ENCODE results near the gene PPCDC.
A peak's percentile ranks its signal among the peaks of the same experiment; 100 is the strongest.

PPCDC gene

DNA sequence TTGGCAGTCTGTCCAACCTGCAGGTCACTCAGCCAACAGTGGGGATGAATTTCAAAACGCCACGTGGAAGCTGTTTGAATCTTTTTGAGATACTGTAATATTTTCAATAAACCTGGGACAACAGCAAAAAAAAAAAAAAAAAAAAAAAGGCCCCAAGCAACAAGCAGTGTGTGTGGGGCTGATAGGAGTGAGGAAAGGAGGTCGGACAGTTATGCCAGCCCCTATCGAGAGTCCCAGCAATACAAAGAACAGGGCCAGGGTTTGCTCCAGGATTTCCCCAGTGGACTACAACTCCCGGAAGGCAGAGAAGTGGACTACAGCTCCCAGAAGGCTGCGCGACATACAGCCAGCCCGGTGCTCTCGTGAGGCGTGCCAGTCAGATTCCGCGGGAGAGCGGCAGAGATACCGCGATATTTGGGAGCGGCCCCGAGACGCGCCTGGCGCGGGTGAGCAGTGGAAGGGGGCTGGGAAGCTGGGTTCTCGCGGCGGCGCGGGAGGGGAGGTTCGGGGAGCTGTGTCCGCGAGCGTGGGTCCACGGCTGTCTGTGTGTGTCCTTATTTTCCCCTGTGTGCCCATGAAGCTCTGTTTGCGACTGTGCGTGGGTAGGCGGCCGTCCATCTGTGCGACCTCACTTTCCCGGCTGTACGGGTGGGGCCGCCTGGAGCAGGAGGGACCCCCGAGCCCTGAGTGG lies at the start of gene PPCDC:
PPCDC (plus strand) TSS at position 410 of the 691 bp plus-strand sequence. CDS start 4,729 bp downstream, outside the sequence.
- Histone ChIP-seq H3K27me3 (ENCODE audit: low read depth) (no peaks in the 10 kb centered on the region), H3K36me3 (replicated peaks) (peaks cover 10% of the 10 kb centered on the region), H3K4me1 (peaks cover 5% of the 10 kb centered on the region), H3K9me3 (no peaks in the 10 kb centered on the region; the same call in 1 of the 2 replicates), H3K4me3 (peak within 1 kb of the TSS; percentile 96)
- in situ Hi-C loops (cut with MboI; ENCODE audit: low sequenced_read_pairs) = loop anchor here (10.0 kb wide), 1 partner anchor 661 kb away; no protein-coding TSS in a partner anchor
- peak; percentile 100 for DNase-seq (ENCODE audit: low spot score in 2 of 2)

DNA sequence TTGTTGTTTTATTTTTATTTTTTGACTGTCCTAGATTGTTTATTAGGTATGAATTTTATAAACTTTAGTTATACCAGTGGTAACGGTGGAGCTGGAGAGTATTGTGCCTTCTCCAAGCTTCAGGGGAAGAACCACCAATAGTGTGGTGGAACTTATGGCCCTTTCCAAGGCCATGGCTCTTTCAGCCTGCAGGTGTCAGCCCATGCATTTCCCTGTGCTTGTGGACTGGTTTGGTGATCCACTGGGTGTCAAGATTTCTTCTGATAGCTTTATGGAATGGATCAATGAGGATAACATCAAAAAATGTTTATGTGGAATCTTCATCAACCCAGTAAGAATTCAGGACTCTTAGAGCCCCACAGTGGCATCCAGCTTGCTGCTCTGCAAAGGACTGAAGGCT lies 47.2 kb upstream of the PPCDC start:
- H3K9me3 ChIP-seq = peaks cover 2% of the 10 kb centered on the region; the same call in 1 of the 2 replicates
- DNase-seq (ENCODE audit: low spot score in 2 of 2) = no peak
- no peak overlapping the region for H3K4me3 ChIP-seq
- no peaks in the 10 kb centered on the region for H3K4me1 ChIP-seq
- no peaks in the 10 kb centered on the region for H3K36me3 ChIP-seq (replicated peaks)
- in situ Hi-C loops (cut with MboI; ENCODE audit: low sequenced_read_pairs) = no loop called here
- peaks cover 40% of the 10 kb centered on the region for H3K27me3 ChIP-seq (ENCODE audit: low read depth)

DNA sequence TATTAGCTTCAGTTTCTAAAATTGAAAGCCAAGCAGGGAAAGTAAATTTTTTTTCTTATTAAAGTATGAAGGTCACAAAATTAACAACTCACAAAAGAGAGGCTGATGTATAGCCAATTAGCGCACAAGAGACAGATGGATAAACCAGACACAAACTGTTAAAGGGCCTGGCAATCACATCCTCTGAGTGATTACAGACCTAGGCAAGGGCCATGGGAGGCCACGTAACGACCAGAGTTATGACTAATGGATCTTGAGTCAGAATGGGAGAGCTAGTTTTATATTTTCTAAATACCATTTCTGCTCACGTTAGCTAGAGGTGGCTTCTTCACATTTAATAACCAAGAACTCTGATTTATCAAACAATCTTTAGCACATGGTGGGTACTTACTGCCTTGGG lies 45.8 kb upstream of the PPCDC start:
- no peak for DNase-seq (ENCODE audit: low spot score in 2 of 2)
- in situ Hi-C loops (cut with MboI; ENCODE audit: low sequenced_read_pairs) = no loop called here
- Histone ChIP-seq H3K36me3 (replicated peaks) (no peaks in the 10 kb centered on the region), H3K27me3 (ENCODE audit: low read depth) (peaks cover 40% of the 10 kb centered on the region), H3K4me1 (peaks cover 3% of the 10 kb centered on the region; the same call in 1 of the 2 replicates), H3K9me3 (peaks cover 2% of the 10 kb centered on the region; the same call in 1 of the 2 replicates), H3K4me3 (no peak overlapping the region)

GRCh38 chr15:74978077-74978476 lies 45.3 kb upstream of the PPCDC start:
- DNase-seq (ENCODE audit: low spot score in 2 of 2) = no peak
- Histone ChIP-seq H3K36me3 (replicated peaks) (no peaks in the 10 kb centered on the region), H3K4me3 (no peak overlapping the region), H3K4me1 (peaks cover 3% of the 10 kb centered on the region; the same call in 1 of the 2 replicates), H3K9me3 (no peaks in the 10 kb centered on the region; the same call in 1 of the 2 replicates), H3K27me3 (ENCODE audit: low read depth) (peaks cover 40% of the 10 kb centered on the region)
- in situ Hi-C loops (cut with MboI; ENCODE audit: low sequenced_read_pairs) = no loop called here

- Histone ChIP-seq H3K4me1 (peaks cover 3% of the 10 kb centered on the region; the same call in 1 of the 2 replicates), H3K4me3 (no peak overlapping the region), H3K27me3 (ENCODE audit: low read depth) (peaks cover 38% of the 10 kb centered on the region), H3K9me3 (no peaks in the 10 kb centered on the region; the same call in 1 of the 2 replicates), H3K36me3 (replicated peaks) (no peaks in the 10 kb centered on the region)
- no peak for DNase-seq (ENCODE audit: low spot score in 2 of 2)
- in situ Hi-C loops (cut with MboI; ENCODE audit: low sequenced_read_pairs) = no loop called here
These were observed 44.9 kb upstream of the PPCDC start for GRCh38 chr15:74978503-74978902.

DNA sequence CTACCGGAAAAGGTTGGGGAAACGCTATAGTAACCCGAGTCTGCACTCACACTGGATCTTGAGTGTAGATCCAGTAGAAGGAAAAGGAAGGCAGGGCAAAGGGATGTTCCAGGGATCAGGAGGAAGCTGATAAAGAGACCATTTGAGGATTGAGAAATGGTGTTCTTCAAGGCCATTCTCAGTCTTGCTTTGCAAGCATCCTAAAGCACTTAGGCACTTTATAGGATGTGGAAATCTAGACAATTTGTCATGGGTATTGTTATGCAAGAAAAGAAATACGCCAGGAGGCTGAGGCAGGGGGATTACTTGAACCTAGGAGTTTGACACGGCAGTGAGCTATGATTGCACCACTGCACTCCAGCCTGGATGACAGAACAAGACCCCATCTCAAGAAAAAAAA lies 41.2 kb upstream of the PPCDC start:
- DNase-seq (ENCODE audit: low spot score in 2 of 2) = peak; percentile 52 to 67
- Histone ChIP-seq H3K4me3 (no peak overlapping the region), H3K9me3 (no peaks in the 10 kb centered on the region), H3K36me3 (replicated peaks) (no peaks in the 10 kb centered on the region), H3K27me3 (ENCODE audit: low read depth) (peaks cover 46% of the 10 kb centered on the region), H3K4me1 (peaks cover 3% of the 10 kb centered on the region; the same call in 1 of the 2 replicates)
- in situ Hi-C loops (cut with MboI; ENCODE audit: low sequenced_read_pairs) = no loop called here

- Histone ChIP-seq H3K9me3 (no peaks in the 10 kb centered on the region), H3K4me3 (no peak overlapping the region), H3K27me3 (ENCODE audit: low read depth) (peaks cover 41% of the 10 kb centered on the region), H3K4me1 (peaks cover 3% of the 10 kb centered on the region; the same call in 1 of the 2 replicates), H3K36me3 (replicated peaks) (no peaks in the 10 kb centered on the region)
- no peak for DNase-seq (ENCODE audit: low spot score in 2 of 2)
- in situ Hi-C loops (cut with MboI; ENCODE audit: low sequenced_read_pairs) = no loop called here
These were observed 39.6 kb upstream of the PPCDC start for GRCh38 chr15:74983725-74984231.

GRCh38 chr15:74988007-74988800 lies 35.2 kb upstream of the PPCDC start:
- in situ Hi-C loops (cut with MboI; ENCODE audit: low sequenced_read_pairs) = no loop called here
- peak; percentile 71 to 85 for DNase-seq (ENCODE audit: low spot score in 2 of 2)

DNA sequence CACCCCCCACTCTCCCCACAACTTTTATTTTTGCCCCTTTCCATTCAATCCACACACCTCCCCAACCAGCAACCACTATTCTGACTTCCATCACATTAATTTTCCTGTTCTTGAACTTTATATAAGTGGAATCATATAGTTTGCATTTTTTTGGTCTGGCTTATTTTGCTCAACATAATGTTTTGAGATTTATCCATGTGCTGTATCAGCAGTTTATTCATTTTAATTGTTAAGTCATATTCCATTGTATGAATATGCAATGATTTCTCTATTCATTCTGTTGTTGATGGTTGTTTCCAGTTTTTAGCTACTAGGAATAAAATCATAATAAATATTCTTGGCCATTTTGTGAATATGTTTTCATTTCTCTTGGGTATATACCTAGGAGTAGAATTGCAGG lies 33.9 kb upstream of the PPCDC start:
- DNase-seq (ENCODE audit: low spot score in 2 of 2) = no peak
- Histone ChIP-seq H3K4me3 (no peak overlapping the region), H3K9me3 (no peaks in the 10 kb centered on the region), H3K36me3 (replicated peaks) (no peaks in the 10 kb centered on the region), H3K27me3 (ENCODE audit: low read depth) (peaks cover 12% of the 10 kb centered on the region), H3K4me1 (no peaks in the 10 kb centered on the region)
- in situ Hi-C loops (cut with MboI; ENCODE audit: low sequenced_read_pairs) = no loop called here

More at GRCh38 chr15:74988007-74988800, 35.2 kb upstream of the PPCDC start:
- Histone ChIP-seq H3K4me1 (no peaks in the 10 kb centered on the region), H3K27me3 (ENCODE audit: low read depth) (peaks cover 22% of the 10 kb centered on the region), H3K36me3 (replicated peaks) (no peaks in the 10 kb centered on the region), H3K9me3 (no peaks in the 10 kb centered on the region), H3K4me3 (no peak overlapping the region)

GRCh38 chr15:74992619-74993018 lies 30.8 kb upstream of the PPCDC start:
- Histone ChIP-seq H3K36me3 (replicated peaks) (no peaks in the 10 kb centered on the region), H3K4me3 (no peak overlapping the region), H3K27me3 (ENCODE audit: low read depth) (peaks cover 2% of the 10 kb centered on the region), H3K9me3 (no peaks in the 10 kb centered on the region; the same call in 1 of the 2 replicates), H3K4me1 (peaks cover 5% of the 10 kb centered on the region)
- in situ Hi-C loops (cut with MboI; ENCODE audit: low sequenced_read_pairs) = no loop called here
- DNase-seq (ENCODE audit: low spot score in 2 of 2) = no peak

- in situ Hi-C loops (cut with MboI; ENCODE audit: low sequenced_read_pairs) = no loop called here
- peaks cover 5% of the 10 kb centered on the region for H3K4me1 ChIP-seq
- no peak overlapping the region for H3K4me3 ChIP-seq
- DNase-seq (ENCODE audit: low spot score in 2 of 2) = no peak
- H3K27me3 ChIP-seq (ENCODE audit: low read depth) = peaks cover 2% of the 10 kb centered on the region
- H3K36me3 ChIP-seq (replicated peaks) = no peaks in the 10 kb centered on the region
- H3K9me3 ChIP-seq = no peaks in the 10 kb centered on the region; the same call in 1 of the 2 replicates
These were observed 29.2 kb upstream of the PPCDC start for GRCh38 chr15:74994236-74994635.

DNA sequence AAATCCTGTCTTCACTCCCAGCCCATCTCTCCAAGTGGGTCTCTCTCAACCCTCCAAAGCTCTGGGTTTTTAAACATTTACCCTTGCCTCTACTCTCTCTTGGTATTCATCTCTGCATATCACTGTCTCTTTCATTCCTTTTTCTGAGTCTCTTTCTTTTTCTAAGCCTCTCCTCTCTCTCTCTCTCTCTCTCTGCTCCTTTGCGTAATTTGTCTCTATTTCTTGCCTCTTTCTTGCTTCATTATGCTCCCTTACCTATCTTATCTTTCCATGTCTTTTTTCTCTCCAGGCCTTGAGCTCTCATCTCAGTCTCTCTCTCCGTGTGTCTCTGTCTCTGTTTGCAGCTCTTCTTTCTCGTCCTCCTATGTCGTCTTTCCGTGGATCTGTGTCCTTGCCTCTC lies 28.7 kb upstream of the PPCDC start:
- Histone ChIP-seq H3K4me3 (no peak overlapping the region; the same call in 1 of the 2 replicates), H3K4me1 (peaks cover 5% of the 10 kb centered on the region), H3K27me3 (ENCODE audit: low read depth) (peaks cover 2% of the 10 kb centered on the region), H3K9me3 (no peaks in the 10 kb centered on the region; the same call in 1 of the 2 replicates), H3K36me3 (replicated peaks) (no peaks in the 10 kb centered on the region)
- no peak for DNase-seq (ENCODE audit: low spot score in 2 of 2)
- in situ Hi-C loops (cut with MboI; ENCODE audit: low sequenced_read_pairs) = no loop called here

DNA sequence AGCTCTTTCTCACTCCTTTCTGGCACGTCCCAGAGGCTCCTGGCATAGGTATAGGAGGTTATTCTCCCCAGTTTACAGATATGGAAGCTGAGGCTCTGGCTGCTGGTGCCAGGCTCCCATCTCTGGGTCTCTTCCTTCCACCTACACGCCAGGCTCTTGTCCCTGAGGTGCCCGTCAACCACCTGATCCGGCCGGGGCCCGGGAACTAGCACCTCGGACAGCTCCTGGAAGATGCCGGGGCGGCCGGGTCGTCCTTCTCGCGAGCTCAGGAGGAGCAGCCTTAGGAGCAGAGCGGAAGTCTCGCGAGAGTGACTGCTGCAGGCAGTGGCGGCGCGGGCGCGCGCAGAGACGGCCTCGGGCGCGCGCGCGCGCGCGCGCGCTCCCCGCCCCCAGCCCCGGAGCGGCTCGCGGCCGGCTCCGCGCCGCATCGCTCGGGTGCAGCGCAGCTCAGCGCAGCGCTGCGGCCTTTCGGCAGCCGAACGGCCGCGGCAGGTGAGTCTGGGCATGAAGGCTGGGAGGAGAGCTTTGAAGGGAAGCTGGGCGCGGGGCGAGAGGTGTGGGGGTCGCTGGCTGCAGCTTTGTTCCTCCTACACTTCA lies 28.1 kb upstream of the PPCDC start, which contains the start of gene SCAMP5:
SCAMP5 (plus strand) TSS at position 382 of the 597 bp plus-strand sequence. CDS start 16,277 bp downstream, outside the sequence.
- peak within 1 kb of the TSS; percentile 52 for H3K4me3 ChIP-seq
- no peaks in the 10 kb centered on the region; the same call in 1 of the 2 replicates for H3K9me3 ChIP-seq
- H3K36me3 ChIP-seq (replicated peaks) = no peaks in the 10 kb centered on the region
- peaks cover 5% of the 10 kb centered on the region for H3K4me1 ChIP-seq
- DNase-seq (ENCODE audit: low spot score in 2 of 2) = peak; percentile 98 to 100
- H3K27me3 ChIP-seq (ENCODE audit: low read depth) = no peaks in the 10 kb centered on the region; the same call in none of the 2 replicates
- in situ Hi-C loops (cut with MboI; ENCODE audit: low sequenced_read_pairs) = no loop called here
